K562 (cell line): ENCODE data around the gene TSPAN13. TPM values are rescaled to one million over a fixed set of nuclear protein-coding genes. Genes with fewer than 3 reads are reported as not detected.

Experiments
- ARID3A ChIP-seq: IDR thresholded peaks from 2 replicates; pipeline ENCODE4 v1.6.1; 2012; ENCODE audit warnings: low read depth, low read length, improper control_type of control experiment, borderline replicate concordance
- ATF4 ChIP-seq: fragments of 450-650 bp; formaldehyde crosslinking; IDR thresholded peaks from 2 replicates; pipeline ENCODE4 v1.4.0; 2022; ENCODE audit warnings: mild to moderate bottlenecking, moderate library complexity
- BACH1 ChIP-seq: fragments of 200-800 bp; sonication (Bioruptor generic); IDR thresholded peaks from 2 replicates; pipeline ENCODE4 v1.6.1; 2016; ENCODE audit warnings: missing genetic modification characterization, missing compliant biosample characterization
- BCOR ChIP-seq: fragments of 450-650 bp; IDR thresholded peaks from 2 replicates; pipeline ENCODE4 v1.6.1; 2016
- DPF2 ChIP-seq: fragments of 450-650 bp; IDR thresholded peaks from 2 replicates; pipeline ENCODE4 v1.6.1; 2016
- FOXJ3 ChIP-seq: sonication (generic); formaldehyde crosslinking; IDR thresholded peaks from 2 replicates; pipeline ENCODE4 v1.4.0; 2020; ENCODE audit warnings: mild to moderate bottlenecking, missing genetic modification reagents
- FOXM1 ChIP-seq, 2 experiments: fragments of 450-650 bp in 1 of 2; sonication (generic) in 1 of 2; formaldehyde crosslinking in 1 of 2; IDR thresholded peaks; 2 replicates each; pipeline versions ENCODE4 v1.6.1 to v1.9.0; 2017 to 2022; ENCODE audit warnings: low read depth in 2 of 2, mild to moderate bottlenecking in 2 of 2, missing genetic modification reagents in 1 of 2, moderate library complexity in 1 of 2
- FOXP1 ChIP-seq: sonication (generic); formaldehyde crosslinking; IDR thresholded peaks from 2 replicates; pipeline ENCODE4 v1.8.0; 2022; ENCODE audit warnings: mild to moderate bottlenecking, missing genetic modification reagents
- HCFC1 ChIP-seq: IDR thresholded peaks from 2 replicates; pipeline ENCODE4 v1.6.1; 2012; ENCODE audit warnings: low read depth, low read length, improper control_type of control experiment
- HSF4 ChIP-seq: fragments of 250-450 bp; sonication (Bioruptor Pico); IDR thresholded peaks from 2 replicates; pipeline ENCODE4 v2.1.2; 2022; ENCODE audit warnings: mild to moderate bottlenecking, moderate library complexity, borderline replicate concordance
- MBD2 ChIP-seq: sonication (generic); IDR thresholded peaks from 2 replicates; pipeline ENCODE4 v1.6.1; 2016; ENCODE audit warnings: low read depth, borderline replicate concordance
- NR2C2 ChIP-seq, 2 experiments: fragments of 200-800 bp in 1 of 2; sonication (Bioruptor generic) in 1 of 2; sonication (generic) in 1 of 2; formaldehyde crosslinking in 1 of 2; IDR thresholded peaks; 2 replicates each; pipeline versions ENCODE4 v1.6.1 to v1.8.0; 2016 to 2022; ENCODE audit warnings: mild to moderate bottlenecking in 1 of 2, missing compliant biosample characterization in 1 of 2, missing genetic modification characterization in 1 of 2, missing genetic modification reagents in 1 of 2
- POLR2G ChIP-seq: fragments of 200-400 bp; formaldehyde crosslinking; IDR thresholded peaks from 2 replicates; pipeline ENCODE4 v1.6.1; 2017; ENCODE audit warnings: low read depth, mild to moderate bottlenecking, antibody characterized with exemption, low read length, moderate library complexity
- RBFOX2 ChIP-seq: fragments of 200-400 bp; formaldehyde crosslinking; IDR thresholded peaks from 2 replicates; pipeline ENCODE4 v1.6.1; 2017; ENCODE audit warnings: low read depth, mild to moderate bottlenecking, low read length, moderate library complexity
- SP1 ChIP-seq: sonication (generic); formaldehyde crosslinking; IDR thresholded peaks from 2 replicates; pipeline ENCODE4 v1.8.1; 2022; ENCODE audit warnings: mild to moderate bottlenecking, missing genetic modification reagents
- TAF1 ChIP-seq: IDR thresholded peaks from 2 replicates; pipeline ENCODE4 v1.6.1; 2011; ENCODE audit warnings: mild to moderate bottlenecking, low read length, moderate library complexity; ENCODE audit not compliant: insufficient read depth, control insufficient read depth, severe bottlenecking; ENCODE audit errors: extremely low read depth
- TEAD4 ChIP-seq, 2 experiments: sonication (generic) in 1 of 2; formaldehyde crosslinking in 1 of 2; IDR thresholded peaks; 2 replicates each; pipeline versions ENCODE4 v1.6.1 to v1.8.0; 2012 to 2022; ENCODE audit warnings: borderline replicate concordance in 1 of 2, inconsistent platforms in 1 of 2, low read length in 1 of 2, mild to moderate bottlenecking in 1 of 2, missing genetic modification reagents in 1 of 2
- ZNF347 ChIP-seq: fragments of 450-650 bp; formaldehyde crosslinking; IDR thresholded peaks from 2 replicates; pipeline ENCODE4 v1.4.0; 2020; ENCODE audit warnings: low read depth, mild to moderate bottlenecking, moderate library complexity
- ZNF384 ChIP-seq: IDR thresholded peaks from 2 replicates; pipeline ENCODE4 v1.6.1; 2012; ENCODE audit warnings: low read depth, low read length, improper control_type of control experiment
- polyA plus RNA-seq, 8 experiments: library from polyadenylated mRNA; depleted of rRNA in 4 of 8; stranded (reverse) in 5 of 8; unstranded in 3 of 8; fragments of >200 nt; fragmentation: Nextera tagmentation in 2 of 8; fragmentation: Illumina TruSeq in 1 of 8; extraction: Ambion mirVana in 2 of 8; extraction: Trizol in 1 of 8; gene quantifications; 2 replicates each; pipeline versions ENCODE4 v1.2.1 to v1.2.3, GENCODE V29; 2011 to 2014; ENCODE audit warnings: inconsistent platforms in 1 of 8, missing spikeins in 1 of 8
- total RNA-seq, 7 experiments: library from RNA; depleted of rRNA in 6 of 7; stranded (reverse); fragments of >200 nt in 6 of 7; fragmentation: Illumina TruSeq in 2 of 7; extraction: Trizol in 2 of 7; gene quantifications; 2 replicates each; pipeline versions ENCODE4 v1.2.1 to v1.2.3, GENCODE V29; 2011 to 2021; ENCODE audit warnings: low replicate concordance in 1 of 7
- TF ChIP-seq, protein P1 (sequence below), 2 experiments: fragments of 450-650 bp in 1 of 2; IDR thresholded peaks; 2 replicates each; pipeline ENCODE4 v1.6.1; 2011 to 2017; ENCODE audit warnings: low read depth in 2 of 2, antibody characterized with exemption in 1 of 2, borderline replicate concordance in 1 of 2, low read length in 1 of 2, mild to moderate bottlenecking in 1 of 2, mixed read lengths in 1 of 2; ENCODE audit not compliant: control insufficient read depth in 1 of 2

Gene TSPAN13
- total and polyA plus RNA-seq, 9 of the 15 experiments (the other 6 are each of a cell fraction or from before 2014, with no cell fraction given) = 7.8 to 46.3 (median 20.0) TPM

DNA sequence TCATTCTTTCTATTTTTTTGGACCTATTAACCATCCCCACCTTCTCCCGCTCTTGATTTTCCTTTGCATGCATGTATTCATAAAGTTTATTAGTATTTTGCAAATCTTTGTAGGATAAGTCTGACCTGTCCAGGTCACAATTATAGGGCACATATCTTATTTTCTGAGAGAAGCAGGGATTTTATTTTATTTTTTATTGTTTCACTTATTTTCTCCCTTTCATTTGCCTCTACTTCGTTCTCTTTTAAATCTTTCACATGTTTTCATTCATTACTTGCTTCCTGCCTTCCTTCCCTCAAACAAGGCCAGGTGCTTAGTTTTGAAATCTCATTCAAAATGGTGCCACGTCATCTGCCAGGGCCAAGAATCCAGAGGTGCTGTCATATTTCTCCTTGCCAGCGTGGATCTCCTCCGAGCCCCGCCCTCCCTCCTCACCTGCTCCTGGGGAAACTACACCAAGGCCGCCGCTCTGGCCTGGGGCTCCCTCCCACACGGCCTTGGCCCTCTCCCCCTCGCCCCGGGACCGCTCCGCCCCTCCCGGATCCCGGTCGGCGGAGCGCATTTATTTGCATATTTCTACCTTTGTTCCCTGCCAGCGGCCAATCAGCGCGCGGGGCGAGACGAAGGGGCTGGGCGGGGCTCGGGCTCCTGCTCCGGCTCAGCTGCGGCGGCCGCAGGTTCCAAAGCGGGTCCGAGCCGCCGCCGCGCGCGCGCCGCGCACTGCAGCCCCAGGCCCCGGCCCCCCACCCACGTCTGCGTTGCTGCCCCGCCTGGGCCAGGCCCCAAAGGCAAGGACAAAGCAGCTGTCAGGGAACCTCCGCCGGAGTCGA, at the start of gene TSPAN13 (continued):
- TF ChIP-seq RBFOX2 = peak; percentile 74; the same call in 1 of the 2 replicates
- TF ChIP-seq NR2C2 (CRISPR knock-in tag; IDR thresholded peaks at IDR 0.05) = no peak
- TF ChIP-seq NR2C2 (tag; IDR thresholded peaks at IDR 0.05) = peak; percentile 33; the same call in 1 of the 2 replicates
- no peak for TF ChIP-seq BCOR
- TF ChIP-seq MBD2 = no peak
- peak; percentile 82 for TF ChIP-seq POLR2G
- peak; percentile 68 for TF ChIP-seq FOXM1 (IDR thresholded peaks at IDR 0.05; ENCODE audit: low read depth)
- no peak for TF ChIP-seq FOXM1 (CRISPR knock-in tag; IDR thresholded peaks at IDR 0.05; ENCODE audit: low read depth)
- TF ChIP-seq ZNF384 = no peak
- TF ChIP-seq, protein P1, sequence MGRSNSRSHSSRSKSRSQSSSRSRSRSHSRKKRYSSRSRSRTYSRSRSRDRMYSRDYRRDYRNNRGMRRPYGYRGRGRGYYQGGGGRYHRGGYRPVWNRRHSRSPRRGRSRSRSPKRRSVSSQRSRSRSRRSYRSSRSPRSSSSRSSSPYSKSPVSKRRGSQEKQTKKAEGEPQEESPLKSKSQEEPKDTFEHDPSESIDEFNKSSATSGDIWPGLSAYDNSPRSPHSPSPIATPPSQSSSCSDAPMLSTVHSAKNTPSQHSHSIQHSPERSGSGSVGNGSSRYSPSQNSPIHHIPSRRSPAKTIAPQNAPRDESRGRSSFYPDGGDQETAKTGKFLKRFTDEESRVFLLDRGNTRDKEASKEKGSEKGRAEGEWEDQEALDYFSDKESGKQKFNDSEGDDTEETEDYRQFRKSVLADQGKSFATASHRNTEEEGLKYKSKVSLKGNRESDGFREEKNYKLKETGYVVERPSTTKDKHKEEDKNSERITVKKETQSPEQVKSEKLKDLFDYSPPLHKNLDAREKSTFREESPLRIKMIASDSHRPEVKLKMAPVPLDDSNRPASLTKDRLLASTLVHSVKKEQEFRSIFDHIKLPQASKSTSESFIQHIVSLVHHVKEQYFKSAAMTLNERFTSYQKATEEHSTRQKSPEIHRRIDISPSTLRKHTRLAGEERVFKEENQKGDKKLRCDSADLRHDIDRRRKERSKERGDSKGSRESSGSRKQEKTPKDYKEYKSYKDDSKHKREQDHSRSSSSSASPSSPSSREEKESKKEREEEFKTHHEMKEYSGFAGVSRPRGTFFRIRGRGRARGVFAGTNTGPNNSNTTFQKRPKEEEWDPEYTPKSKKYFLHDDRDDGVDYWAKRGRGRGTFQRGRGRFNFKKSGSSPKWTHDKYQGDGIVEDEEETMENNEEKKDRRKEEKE (IDR thresholded peaks at IDR 0.05; ENCODE audit: borderline replicate concordance in 1 of 2, control insufficient read depth in 1 of 2, low read depth in 2 of 2, low read length in 1 of 2) = no peak
- no peak for TF ChIP-seq HSF4 (CRISPR knock-in tag)
- TF ChIP-seq TAF1 = peak; percentile 37
- no peak for TF ChIP-seq ARID3A
- TF ChIP-seq BACH1 (tag) = no peak
- TF ChIP-seq FOXP1 (CRISPR knock-in tag) = no peak
- no peak for TF ChIP-seq DPF2
- no peak for TF ChIP-seq TEAD4 (IDR thresholded peaks at IDR 0.05; ENCODE audit: low read length)
- TF ChIP-seq TEAD4 (CRISPR knock-in tag; IDR thresholded peaks at IDR 0.05; ENCODE audit: borderline replicate concordance) = no peak
- no peak for TF ChIP-seq ZNF347 (CRISPR knock-in tag)
- TF ChIP-seq FOXJ3 (CRISPR knock-in tag) = no peak
- no peak for TF ChIP-seq SP1 (CRISPR knock-in tag)
- no peak for TF ChIP-seq ATF4 (CRISPR knock-in tag)
- TF ChIP-seq HCFC1 = no peak
